ENCODE measurements around the gene COPG1.
"Not testable (repeated sequence)": the region's sequence is repeated elsewhere in the genome, so short reads cannot be mapped to it uniquely, and the experiment has no call there.

DNA sequence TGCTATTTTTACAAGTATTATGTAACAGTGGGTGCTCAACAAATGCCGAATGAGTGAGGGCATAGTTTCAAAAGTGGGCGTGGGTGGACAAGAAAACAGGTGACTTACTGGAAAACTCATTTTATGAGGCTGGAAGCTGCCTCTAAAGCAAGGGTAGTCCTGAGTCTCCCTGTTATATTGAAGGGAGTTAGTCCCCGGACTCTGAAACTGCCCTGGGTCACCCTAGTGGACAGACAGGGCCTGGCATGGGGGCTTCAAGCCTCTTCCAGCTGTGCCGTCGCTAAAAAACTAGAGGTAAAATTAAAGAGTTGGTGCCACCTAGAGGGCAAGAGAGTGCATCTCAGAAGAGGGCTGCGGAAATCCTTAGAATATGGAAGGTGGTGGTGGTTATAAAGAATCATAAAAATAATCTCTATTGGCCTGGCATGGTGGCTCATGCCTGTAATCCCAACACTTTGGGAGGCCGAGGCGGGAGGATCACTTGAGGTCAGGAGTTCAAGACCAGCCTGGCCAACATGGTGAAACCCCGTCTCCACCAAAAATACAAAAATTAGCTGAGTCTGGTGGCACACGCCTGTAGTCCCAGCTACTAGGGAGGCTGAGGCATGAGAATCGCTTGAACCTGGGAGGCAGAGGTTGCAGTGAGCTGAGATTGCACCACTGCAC, 3.6 kb upstream of the COPG1 start:
- TF ChIP-seq, protein P1, sequence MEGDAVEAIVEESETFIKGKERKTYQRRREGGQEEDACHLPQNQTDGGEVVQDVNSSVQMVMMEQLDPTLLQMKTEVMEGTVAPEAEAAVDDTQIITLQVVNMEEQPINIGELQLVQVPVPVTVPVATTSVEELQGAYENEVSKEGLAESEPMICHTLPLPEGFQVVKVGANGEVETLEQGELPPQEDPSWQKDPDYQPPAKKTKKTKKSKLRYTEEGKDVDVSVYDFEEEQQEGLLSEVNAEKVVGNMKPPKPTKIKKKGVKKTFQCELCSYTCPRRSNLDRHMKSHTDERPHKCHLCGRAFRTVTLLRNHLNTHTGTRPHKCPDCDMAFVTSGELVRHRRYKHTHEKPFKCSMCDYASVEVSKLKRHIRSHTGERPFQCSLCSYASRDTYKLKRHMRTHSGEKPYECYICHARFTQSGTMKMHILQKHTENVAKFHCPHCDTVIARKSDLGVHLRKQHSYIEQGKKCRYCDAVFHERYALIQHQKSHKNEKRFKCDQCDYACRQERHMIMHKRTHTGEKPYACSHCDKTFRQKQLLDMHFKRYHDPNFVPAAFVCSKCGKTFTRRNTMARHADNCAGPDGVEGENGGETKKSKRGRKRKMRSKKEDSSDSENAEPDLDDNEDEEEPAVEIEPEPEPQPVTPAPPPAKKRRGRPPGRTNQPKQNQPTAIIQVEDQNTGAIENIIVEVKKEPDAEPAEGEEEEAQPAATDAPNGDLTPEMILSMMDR (IDR thresholded peaks at IDR 0.05) = peak; percentile 91 to 94 (median 93)
- not testable (repeated sequence) for TF ChIP-seq POLR2A (IDR thresholded peaks at IDR 0.05)

Measured in uterus (tissue), 2 donors.